ENCODE data around the gene ADAMTSL1.
"Not testable (repeated sequence)": the region's sequence is repeated elsewhere in the genome, so short reads cannot be mapped to it uniquely, and the experiment has no call there.

Gene ADAMTSL1

GRCh38 chr9:18907927-18908625 is 434.1 kb downstream of the ADAMTSL1 start:
- DNase-seq (ENCODE audit: low read depth), result no peak

GRCh38 chr9:18909140-18910018 is 435.4 kb downstream of the ADAMTSL1 start:
- no peak for DNase-seq (ENCODE audit: low read depth)

DNA sequence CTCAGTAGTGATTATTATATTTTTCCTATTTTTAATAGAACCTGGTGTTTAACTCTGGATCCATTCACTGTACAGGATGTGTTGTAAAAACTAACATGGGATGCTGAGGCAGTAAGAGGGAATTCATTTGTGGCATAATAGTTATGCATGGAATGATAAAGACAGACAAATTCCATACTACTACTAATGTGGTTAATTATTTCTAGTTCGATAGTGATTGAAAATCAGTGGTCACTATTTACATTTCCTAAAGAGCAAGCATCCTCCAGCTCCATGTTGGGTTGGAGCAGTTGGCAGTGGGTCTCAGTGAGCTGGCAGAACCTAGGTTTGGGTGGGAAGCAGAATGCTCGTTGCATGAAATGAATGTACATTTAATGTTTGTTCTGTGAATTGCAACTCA is 436.5 kb downstream of the ADAMTSL1 start:
- no peak for DNase-seq (ENCODE audit: low read depth)

GRCh38 chr9:18910916-18911315 is 437.0 kb downstream of the ADAMTSL1 start:
- no peak for DNase-seq (ENCODE audit: low read depth)

GRCh38 chr9:18911714-18912342 is 437.9 kb downstream of the ADAMTSL1 start:
- DNase-seq (ENCODE audit: low read depth), result no peak

DNA sequence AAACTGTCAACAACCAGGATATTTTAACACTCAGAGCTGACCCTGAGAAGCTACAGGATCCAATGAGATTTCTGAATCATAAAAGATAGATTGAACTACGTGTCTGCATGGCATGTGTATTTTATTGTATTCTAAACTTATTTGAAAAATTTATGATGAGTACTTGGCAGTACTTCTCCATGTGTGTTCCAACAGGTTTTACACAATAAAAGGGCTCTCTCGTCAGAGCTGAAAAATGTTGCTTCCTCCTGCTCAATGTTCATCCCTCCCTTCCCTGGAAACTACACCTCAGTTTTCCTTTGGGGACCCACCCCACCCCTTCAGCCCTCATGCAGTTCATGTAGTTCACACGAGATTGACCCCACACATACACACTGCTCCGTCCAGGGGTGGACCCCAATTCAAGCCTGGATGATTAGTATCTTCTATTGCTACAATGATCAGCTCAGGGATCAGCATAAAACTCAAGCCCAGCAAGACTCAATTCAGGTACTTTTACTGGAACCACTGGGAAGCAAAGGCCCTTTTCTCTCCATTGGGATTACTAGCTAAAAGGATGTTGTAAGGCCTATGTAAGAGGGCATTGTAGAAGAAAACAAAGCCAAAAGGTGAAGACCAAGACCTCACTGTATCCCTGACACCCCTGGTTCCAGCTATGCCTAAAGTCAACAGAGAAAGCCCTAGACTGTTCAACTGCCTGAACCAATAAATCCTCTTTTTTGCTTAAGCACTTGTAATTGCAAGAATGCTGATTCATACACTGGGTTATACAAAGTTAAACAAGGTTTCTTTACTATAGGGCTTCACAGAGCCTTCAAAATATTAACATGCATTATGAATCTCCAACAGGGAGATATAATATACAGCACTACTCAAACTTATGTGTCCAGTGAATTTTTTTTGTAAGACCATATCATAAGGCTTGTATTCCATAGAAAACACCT is 446.5 kb downstream of the ADAMTSL1 start:
- DNase-seq (ENCODE audit: low read depth), result no peak

DNA sequence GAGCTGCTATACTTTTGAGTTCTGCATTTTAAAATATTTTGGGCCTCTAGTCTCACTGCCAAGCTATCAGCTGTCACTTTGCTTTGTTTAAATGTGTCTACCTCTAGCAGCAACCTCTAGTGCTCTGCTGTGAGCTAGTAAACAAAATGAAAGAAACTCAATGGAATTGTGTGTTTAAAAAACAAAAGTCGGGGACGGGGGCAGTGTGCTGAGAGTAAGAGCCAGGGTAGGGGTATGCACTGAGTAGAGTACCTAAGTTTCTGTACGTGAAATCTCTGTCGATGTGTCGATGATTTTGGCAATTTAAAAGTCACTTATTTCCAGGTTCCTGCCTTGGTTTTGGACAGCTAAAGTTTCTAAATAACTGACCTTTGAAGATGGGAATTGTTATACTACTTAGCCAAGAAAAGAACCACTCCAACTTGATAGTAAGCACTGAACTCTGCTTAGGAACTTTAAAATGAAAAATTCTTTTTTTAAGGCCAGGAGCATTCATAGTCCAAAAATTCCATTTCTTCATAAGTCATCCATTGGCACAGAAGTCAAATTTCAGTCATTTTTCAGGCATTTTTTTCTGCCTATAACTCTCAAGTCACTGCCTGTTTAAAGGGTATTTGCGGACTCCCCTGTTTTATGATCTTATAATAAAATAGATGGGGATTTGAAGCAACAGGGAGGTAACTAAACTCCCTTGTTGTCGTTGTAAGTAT is 447.6 kb downstream of the ADAMTSL1 start:
- DNase-seq (ENCODE audit: low read depth), result no peak

DNA sequence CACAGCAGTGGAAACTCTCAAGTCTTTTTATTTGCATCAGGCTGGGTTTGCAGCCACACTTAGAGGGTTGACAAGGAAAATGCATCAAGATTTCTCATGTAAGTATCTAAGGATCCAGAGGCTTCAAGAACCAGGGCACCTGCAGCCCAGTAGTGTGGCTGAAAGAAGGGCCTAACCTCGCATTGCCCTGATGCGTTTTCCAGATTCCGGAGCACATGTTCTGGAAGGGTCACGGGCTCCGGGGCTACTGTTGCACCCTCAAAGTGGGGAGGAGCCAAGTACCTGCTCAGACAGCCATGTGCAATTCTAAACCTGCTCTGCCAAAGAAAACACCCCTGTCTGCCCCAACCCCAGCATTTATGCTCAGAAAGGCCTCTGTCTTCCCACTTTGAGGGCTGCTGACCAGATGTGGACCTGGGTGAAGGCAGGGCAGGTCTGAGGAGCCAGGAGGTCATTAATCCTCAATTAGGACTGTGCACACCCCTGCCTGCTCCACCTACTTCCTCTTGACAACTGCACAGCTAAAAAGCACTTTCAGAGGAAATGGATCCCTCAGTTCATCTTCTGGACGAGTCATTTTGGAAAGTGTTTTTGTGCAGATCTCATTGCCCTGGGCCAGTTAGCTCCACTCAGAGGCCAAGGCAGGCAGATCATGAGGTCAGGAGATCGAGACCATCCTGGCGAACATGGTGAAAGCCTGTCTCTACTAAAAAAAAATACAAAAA is 448.4 kb downstream of the ADAMTSL1 start:
- no peak for DNase-seq (ENCODE audit: low read depth)

DNA sequence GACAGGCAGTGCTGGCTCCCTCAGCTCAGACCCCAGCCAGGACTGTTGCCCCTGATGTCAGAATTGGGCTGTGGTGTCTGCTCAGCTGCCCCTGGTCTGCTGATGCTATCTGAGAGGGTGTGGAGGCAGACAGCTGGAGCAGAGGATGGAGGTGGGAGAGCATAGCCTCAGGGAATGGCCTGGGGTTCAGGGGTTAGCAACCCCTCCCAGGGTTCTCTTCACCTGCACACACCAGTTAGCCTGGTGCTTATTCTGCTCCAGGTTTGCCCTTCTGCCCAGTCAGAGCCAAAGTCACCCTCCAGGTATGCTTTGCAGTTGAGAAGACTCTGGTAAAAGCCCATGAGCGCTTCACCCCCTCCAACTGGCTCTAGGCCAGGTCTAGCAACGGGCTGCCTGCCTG is 449.2 kb downstream of the ADAMTSL1 start:
- DNase-seq (ENCODE audit: low read depth), result no peak

DNA sequence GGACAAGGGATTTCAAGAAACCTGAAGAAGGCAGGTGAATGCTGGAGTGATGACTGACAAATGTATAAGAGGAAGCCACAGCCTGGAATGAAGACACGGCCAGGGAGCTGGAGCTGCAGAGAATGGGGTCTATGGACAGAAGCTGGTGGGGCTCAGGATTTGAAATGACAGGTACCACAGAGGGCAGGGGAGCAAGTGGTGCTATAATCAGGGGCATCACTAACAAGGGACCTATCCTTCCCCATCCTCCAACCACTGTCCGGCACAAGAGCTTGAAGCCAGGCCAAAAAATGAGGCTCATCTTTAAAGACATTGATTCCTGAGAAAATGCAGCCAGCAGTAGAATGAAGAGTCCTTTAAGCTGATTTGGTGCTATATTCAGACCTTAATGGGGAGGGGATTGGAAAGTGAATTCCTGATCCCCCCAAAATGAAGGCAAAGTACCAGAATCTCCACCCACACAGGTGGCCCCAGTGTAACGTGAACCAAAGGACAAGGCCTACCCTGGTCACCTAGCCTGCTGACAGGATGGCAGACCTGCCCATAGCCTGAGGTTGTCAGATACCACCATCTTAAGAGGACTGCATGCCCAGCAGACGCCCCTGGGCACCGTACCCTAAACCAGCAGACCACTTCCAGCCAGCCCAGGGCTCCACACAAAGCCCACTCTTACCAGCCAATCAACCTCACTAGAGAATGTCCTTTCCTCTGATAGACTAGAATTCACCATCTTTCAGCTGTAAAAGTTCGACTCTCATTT is 449.9 kb downstream of the ADAMTSL1 start:
- no peak for DNase-seq (ENCODE audit: low read depth)

DNA sequence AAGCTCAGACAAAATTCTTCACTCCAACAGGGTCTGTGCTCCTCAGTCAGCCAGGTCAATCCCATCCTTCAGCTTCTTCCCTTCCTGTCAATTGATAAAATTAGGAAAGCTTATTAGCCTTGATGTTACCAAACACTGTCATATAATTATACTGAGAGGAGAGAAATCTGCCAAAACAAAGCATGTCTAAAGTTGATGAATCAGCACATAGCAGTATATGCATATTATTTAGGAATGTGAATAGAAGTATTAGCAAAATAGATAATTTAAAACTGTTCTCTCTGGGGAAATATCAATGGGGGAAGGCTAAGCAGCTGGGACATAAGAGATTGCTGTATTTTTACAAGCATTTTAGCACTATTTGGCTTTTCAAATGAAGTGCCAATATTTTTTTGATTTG is 451.9 kb downstream of the ADAMTSL1 start:
- DNase-seq (ENCODE audit: low read depth), result no peak

DNA sequence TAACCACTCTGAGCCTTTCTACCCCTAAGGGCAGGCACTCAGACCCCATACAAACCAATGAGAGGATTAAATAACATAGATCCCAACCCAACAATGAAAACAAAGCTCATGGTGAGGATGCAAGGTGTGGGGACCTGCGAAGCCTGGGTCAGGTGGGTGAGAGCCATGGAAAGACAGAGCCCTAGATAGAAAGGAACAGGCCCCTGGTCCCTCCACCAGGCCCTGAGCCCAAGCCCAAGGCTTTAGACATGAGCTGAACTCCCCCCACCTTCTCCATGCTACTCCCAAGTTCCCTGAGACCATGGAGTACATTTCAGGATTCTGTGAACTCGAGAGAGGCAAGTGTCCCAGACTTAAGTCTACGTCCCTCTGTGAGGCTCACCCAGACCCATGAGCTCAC is 452.6 kb downstream of the ADAMTSL1 start:
- DNase-seq (ENCODE audit: low read depth), result no peak

GRCh38 chr9:18928711-18929110 is 454.8 kb downstream of the ADAMTSL1 start:
- DNase-seq (ENCODE audit: low read depth), result no peak

DNA sequence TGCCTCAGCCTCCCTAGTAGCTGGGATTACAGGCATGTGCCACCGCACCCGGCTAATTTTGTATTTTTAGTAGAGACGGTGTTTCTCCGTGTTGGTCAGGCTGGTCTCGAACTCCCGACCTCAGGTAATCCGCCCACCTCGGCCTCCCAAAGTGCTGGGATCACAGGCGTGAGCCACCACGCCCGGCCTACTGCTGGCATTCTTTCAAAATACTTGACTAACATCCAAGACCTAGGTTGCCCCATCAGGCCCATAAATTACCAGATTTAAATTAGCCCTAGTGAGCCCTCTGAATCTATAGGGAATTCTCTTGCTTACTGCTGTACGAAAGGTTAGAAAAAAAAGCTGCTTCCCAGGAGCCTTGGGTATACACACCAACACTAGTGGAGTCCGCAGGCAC is 456.7 kb downstream of the ADAMTSL1 start:
- not testable (repeated sequence) for DNase-seq (ENCODE audit: low read depth)

DNA sequence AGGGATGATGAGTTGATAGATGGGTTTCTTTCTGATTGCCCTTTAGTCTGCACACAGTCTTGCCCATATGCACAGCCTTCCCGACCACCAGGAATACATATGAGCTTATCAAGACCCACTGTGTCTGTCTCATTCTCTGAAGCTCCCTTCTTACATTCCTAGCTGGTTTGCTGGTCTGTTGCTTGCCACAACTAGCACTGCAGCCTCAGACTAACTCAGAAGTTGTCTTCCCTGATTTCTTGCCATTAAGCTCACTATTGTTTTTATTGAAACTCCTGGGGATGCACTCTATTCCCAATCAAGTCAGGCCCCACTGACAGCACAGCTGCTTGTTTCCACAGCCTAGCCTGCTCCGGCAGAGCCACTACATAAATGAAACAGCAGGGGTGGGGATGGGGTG is 461.6 kb downstream of the ADAMTSL1 start:
- DNase-seq (ENCODE audit: low read depth), result no peak

DNA sequence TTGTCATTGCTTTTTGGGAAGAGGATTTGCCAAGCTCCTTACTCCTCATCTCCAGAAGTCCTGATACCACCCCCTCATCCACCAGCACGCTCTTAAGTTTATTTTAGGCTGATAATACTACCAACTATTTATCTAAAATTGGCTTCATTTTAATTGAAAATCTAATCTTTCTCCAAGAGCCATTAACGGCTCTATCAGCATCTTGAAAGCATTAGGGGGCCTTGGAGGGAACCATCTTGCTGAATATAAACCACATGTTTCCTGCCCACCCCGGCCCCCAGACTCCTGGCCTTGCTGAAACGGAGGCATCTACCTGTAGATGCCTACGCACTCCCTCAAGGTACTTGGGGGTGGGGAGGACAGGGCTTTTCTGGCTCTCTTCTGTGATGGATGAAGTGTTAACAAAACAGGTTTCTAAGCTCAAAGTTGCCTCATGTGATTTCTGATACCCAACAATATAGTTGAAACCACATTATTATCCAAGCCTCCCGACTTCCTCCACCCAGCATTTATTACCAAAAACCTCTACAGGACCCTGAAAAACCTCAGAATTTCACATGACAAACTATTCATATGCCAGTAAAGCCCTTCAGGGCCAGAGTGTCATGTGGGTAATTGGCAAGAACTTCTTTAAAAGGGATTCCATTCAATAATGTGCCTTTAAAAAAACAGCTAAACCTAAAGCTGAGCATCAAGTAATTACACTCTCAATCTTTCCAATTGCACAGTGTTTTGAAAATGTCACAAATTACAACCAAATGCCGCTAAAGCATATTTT is 462.3 kb downstream of the ADAMTSL1 start:
- DNase-seq (ENCODE audit: low read depth), result no peak

DNA sequence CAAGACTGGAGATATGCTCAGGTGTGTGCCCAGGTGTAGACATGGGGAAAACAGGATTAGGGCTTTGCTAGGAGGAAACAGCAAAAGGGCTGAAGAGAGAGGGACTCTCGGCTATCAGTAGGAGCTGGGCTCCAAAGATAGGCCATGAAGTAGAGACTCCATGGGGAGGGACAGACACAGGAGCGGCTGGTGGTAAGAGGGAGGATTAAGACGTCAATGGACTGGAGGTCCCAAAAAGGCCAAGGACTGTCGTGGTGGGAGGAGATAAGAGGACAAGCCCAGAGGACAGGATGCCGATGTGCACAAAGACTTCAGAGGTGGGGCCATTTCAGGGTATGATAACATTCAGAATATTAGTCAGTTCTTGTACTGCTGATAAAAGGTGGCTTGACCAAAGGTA is 466.0 kb downstream of the ADAMTSL1 start:
- no peak for DNase-seq (ENCODE audit: low read depth)

DNA sequence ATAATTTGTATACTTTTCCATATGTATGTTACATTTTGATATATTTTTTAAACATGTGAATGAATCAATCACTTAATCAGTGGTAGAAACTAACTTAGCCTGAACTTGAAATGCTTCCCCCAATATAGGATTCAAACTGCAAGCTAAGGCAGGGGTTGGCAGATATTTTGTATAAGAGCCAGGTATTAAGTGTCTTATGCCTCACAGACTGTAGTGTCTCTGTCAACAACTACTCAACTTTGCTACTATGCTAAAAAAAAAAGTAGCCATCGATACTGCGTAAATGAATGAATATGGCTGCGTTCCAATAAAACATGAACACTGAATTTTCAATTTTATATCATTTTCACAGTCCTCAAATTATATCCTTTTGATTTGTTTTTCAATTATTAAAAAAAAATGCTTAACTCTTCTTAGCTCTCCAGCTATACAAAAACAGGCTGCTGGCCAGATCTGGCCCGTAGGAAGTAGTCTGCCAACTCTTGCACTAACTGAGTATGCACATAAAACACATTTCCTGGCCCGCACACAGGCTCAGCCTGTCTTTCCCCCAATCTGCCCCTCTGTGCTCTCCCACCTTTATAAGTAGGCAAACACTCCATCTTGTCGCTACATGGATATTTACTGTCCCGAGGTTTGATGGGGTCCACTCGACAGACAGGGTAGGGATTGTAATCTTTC is 467.2 kb downstream of the ADAMTSL1 start:
- no peak for DNase-seq (ENCODE audit: low read depth)

Data from HS-5 (cell line).